GM18505 (cell line): ENCODE measurements around the gene OR12D1.

ENCODE experiments used
- ATAC-seq: cut with Tn5 transposase; IDR thresholded peaks from one replicate; pipeline ENCODE4 v1.9.1; 2021; ENCODE audit not compliant: unreplicated experiment
- POLR2A ChIP-seq: IDR thresholded peaks from 4 replicates; pipeline ENCODE4 v1.6.1; 2011; ENCODE audit warnings: borderline replicate concordance; ENCODE audit not compliant: insufficient read depth, insufficient read length; ENCODE audit errors: extremely low read depth

Gene OR12D1

DNA sequence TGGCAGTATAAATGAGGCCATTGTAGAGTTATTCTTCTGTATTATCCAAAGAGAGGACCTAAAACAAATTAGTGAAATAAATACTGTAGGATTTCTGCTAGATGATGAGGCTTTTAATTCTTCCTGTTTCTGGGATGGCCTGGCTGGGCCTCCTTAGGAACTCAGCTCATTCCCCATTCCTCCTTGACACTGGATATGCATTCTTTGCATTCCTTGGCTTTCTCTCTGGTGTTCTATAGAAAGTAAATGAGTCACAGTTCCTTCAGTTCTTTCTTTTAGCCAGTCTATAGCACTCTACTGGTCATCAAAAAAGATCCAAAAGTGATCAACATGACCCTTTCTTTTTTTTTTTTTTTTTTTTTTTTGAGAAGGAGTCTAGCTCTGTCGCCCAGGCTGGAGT lies 32.9 kb downstream of the OR12D1 start:
- no peak for ATAC-seq
- no peak for TF ChIP-seq POLR2A

DNA sequence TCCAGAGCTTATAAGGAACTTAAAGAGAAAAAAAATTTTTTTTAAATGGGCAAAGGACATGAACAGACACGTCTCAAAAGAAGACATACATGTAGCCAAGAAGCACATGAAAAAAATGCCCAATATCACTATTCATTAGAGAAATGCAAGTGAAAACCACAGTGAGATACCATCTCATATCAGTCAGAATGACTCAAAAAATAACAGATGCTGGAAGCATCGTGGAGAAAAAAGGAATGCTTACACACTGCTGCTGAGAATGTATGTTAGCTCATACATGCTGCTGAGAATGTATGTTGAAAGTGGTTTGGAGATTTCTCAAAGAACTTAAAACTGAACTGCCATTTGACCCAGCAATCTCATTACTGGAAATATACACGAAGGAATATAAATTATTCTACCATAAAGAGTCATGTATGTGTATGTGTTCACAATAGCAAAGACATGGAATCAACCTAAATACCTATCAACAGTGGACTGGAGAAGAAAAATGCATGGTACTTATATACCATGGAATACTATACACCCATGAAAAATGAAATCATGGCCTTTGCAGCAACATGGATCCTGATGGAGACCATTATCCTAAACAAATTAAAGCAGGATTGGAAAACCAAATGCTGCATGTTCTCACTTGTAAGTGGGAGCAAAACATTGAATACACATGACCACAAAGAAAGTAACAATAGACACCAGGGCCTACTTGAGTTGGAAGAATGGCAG lies 36.9 kb downstream of the OR12D1 start:
- ATAC-seq = no peak
- no peak for TF ChIP-seq POLR2A

DNA sequence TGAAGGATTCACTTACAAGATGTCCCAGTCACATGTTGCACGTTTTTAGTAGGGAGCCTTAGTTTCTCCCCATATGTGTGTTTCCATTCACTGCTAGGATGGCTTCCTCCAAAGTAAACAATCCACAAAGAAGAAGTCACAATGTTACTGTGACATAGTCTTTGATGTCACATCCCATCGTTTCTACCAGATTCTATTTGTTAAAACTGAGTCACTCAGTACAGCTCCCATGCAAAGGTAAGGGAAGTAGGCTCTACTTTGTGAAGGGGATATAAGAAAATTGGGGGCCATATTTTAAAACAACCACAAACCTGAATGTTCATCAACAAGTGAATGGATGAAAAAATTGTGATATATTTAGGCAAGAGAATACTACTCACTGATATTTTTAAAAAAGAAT lies 42.2 kb downstream of the OR12D1 start, which contains the start of the genes OR11A1 and OR2H1:
TSS of gene OR11A1 (minus strand) at position 101 of the 400 bp plus-strand sequence. CDS start 29,430 bp downstream, outside the sequence.
TSS of gene OR2H1 (plus strand) at position 185 of the 400 bp plus-strand sequence. CDS start 4,615 bp downstream, outside the sequence.
- ATAC-seq = no peak
- TF ChIP-seq POLR2A = no peak

DNA sequence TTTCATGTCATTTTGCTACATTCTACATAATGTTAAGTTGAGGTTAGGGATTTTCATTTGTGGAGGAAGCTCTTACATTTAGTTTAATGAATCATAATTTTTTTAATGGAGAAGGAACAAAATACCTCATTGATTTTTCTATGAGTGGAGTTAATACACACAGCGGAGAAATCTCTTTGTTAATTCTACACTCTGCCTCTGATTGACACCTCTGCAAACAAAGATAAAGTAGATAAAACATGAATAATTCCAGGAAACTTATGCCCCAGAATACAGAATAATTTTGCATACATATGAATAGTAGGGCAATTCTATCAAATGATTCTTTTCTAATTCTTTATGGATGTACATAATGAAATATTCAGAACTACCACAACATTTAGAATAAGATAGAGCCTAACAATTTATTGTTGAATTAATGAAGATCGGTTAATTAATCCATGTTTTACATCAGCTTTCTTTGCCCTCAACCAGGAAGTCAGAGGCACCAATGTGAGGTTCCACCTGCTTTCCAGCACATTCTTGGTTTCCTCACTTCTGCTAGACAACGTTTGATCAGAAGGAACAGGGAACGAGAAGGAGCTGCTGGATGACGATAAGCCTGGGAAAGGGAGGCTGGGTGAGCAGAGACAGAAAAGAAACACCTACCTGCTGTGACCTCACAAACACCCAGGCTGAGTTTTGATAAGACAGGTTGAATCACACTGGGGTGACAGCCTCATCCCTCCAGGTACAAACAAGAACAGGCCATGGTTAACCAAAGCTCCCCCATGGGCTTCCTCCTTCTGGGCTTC lies 46.5 kb downstream of the OR12D1 start:
- no peak for ATAC-seq
- no peak for TF ChIP-seq POLR2A

DNA sequence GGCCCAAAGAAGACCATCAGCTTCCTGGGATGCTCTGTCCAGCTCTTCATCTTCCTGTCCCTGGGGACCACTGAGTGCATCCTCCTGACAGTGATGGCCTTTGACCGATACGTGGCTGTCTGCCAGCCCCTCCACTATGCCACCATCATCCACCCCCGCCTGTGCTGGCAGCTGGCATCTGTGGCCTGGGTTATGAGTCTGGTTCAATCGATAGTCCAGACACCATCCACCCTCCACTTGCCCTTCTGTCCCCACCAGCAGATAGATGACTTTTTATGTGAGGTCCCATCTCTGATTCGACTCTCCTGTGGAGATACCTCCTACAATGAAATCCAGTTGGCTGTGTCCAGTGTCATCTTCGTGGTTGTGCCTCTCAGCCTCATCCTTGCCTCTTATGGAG lies 47.3 kb downstream of the OR12D1 start:
- no peak for TF ChIP-seq POLR2A
- no peak for ATAC-seq

DNA sequence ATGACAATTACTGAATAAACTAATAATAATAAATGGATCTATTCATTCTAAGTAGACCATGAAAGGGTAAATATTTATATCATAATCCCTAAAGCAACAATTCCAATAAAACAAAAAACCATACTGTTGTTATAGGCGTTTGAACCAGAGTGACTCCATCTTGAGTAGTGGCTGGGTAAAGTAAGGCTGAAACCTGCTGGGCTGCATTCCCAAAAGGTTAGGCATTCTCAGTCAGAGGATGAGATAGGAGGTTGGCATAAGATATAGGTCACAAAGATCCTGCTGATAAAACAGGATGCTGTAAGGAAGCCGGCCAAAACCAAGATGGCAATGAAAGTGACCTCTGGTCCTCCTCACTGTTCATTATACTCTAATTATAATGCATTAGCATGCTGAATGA lies 50.6 kb downstream of the OR12D1 start:
- no peak for ATAC-seq
- no peak for TF ChIP-seq POLR2A

DNA sequence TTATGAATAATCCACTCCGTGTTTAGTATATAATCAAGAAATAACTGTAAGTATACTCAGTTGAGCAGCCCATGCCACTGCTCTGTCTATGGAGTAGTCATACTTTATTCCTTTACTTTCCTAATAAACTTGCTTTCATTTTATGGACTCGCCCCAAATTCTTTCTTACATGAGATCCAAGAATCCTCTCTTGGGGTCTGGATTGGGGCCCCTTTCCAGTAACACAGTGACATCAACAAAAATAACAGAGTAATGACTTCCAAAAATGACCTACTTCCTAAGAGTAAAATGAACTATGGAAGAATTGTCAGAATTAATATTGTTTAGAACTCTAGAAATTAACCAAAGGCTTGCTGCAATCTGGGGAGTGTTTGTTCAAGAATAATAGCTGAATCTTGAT lies 51.1 kb downstream of the OR12D1 start:
- TF ChIP-seq POLR2A = no peak
- ATAC-seq = no peak

DNA sequence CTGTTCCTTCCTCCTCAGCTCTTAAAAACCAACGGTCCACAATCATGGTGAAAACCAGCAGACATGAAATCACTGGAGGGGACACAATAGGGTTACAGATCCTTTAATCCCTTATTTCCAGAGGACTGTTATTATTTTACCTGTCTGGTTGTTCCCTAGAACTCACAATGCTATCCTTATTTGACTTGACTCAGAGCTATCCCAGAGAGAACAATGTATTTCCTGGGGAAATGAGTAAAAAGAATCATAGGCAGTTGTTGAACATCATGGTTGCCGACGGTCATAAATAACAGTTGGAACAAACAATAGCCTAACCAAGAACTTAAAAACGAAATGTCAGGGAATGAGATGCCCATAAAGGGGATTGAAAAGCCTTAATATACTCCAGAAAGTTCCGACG lies 51.5 kb downstream of the OR12D1 start:
- TF ChIP-seq POLR2A = no peak
- no peak for ATAC-seq
